Tibial nerve (tissue), 3 donors: ENCODE measurements around the gene STK39.

ENCODE experiments used
- CTCF ChIP-seq, 5 experiments: fragments of 200-600 bp in 3 of 5; fragments of 450-650 bp in 2 of 5; sonication (generic) in 3 of 5; IDR thresholded peaks; one replicate each; pipeline ENCODE4 v1.5.1; 2016 to 2019; ENCODE audit warnings: antibody characterized with exemption in 5 of 5, mild to moderate bottlenecking in 3 of 5, moderate library complexity in 2 of 5
- POLR2A ChIP-seq, 2 donors: fragments of 450-650 bp; IDR thresholded peaks; one replicate each; pipeline ENCODE4 v1.6.1; 2017; ENCODE audit warnings: antibody characterized with exemption in 2 of 2, mild to moderate bottlenecking in 2 of 2, moderate library complexity in 2 of 2

DNA sequence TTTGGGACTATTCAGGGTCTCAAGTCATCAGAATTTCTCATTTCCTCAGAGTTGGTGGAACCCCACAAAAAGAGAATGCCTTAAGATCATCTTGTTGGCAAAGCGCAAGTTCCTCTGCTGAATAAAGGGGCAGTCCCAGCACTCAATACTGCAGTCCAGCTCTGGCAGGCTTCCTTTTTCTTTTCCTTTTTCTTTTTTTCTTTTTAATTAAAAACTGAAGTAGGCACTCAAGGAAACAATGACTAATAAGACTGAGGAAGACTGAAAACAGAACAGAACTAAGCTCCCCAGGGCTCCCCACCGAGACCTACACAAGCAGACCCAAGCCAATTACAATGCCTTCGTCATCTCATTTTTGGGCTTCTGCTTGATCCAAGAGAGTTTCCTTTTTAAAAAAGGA, 82.0 kb downstream of the STK39 start:
- TF ChIP-seq CTCF (IDR thresholded peaks at IDR 0.05) (no peak), POLR2A (IDR thresholded peaks at IDR 0.05) (no peak)
